IMR-90 (cell line): ENCODE results near the gene STYK1. TPM values are rescaled to one million over a fixed set of nuclear protein-coding genes. Genes with fewer than 3 reads are reported as not detected.

ENCODE experiments used
- ATAC-seq: fragments of 200-7000 bp; cut with Tn5 transposase; 2 replicates; pipeline ENCODE4 v1.9.1; 2020; ENCODE audit warnings: low read depth, mild to moderate bottlenecking, moderate library complexity
- BruUV-seq: library from RNA; stranded (reverse); fragments of 400-500 nt; replicated peaks from 2 replicates; lab custom pipeline; 2021; lab: Mats Ljungman, UMichigan
- CTCF ChIA-PET: fragments of 300-600 bp; formaldehyde crosslinking; extraction: SDS; loops from one replicate; lab custom pipeline; 2021; ENCODE audit warnings: antibody characterized with exemption; lab: Yijun Ruan, JAX
- POLR2A ChIA-PET: fragments of 300-600 bp; sonication (Branson Sonifier 250); formaldehyde crosslinking; loops from one replicate; lab custom pipeline; 2022; ENCODE audit warnings: antibody characterized with exemption; ENCODE audit not compliant: unreplicated experiment; lab: Charles Lee
- DNase-seq: peaks from one replicate; pipeline ENCODE4 v3.0.0; 2013
- H2AFZ ChIP-seq: replicated peaks from 2 replicates; pipeline ENCODE3; 2013; ENCODE audit warnings: low read length, mild to moderate bottlenecking; ENCODE audit not compliant: poor library complexity
- H2AK5ac ChIP-seq: 2 replicates; pipeline ENCODE4 v1.6.1; 2013; ENCODE audit warnings: low read depth, low read length, inconsistent platforms
- H2AK9ac ChIP-seq: replicated peaks from 2 replicates; pipeline ENCODE3; 2013; ENCODE audit warnings: mild to moderate bottlenecking, low read depth, low read length, moderate library complexity; ENCODE audit not compliant: poor library complexity
- H2BK120ac ChIP-seq: 2 replicates; pipeline ENCODE4 v1.6.1; 2013; ENCODE audit warnings: low read depth, low read length, inconsistent platforms
- H2BK15ac ChIP-seq: 3 replicates; pipeline ENCODE4 v1.6.1; 2013; ENCODE audit warnings: low read depth, low read length, inconsistent platforms
- H2BK20ac ChIP-seq: 2 replicates; pipeline ENCODE4 v1.6.1; 2013; ENCODE audit warnings: low read depth, mild to moderate bottlenecking, inconsistent platforms, low read length, moderate library complexity
- H2BK5ac ChIP-seq: 2 replicates; pipeline ENCODE4 v1.6.1; 2013; ENCODE audit warnings: mild to moderate bottlenecking, low read depth, low read length, inconsistent platforms; ENCODE audit not compliant: poor library complexity, severe bottlenecking
- H3K14ac ChIP-seq: replicated peaks from 2 replicates; pipeline ENCODE4 v1.6.1; 2013; ENCODE audit warnings: low read depth, low read length, inconsistent platforms
- H3K18ac ChIP-seq: 2 replicates; pipeline ENCODE4 v1.6.1; 2013; ENCODE audit warnings: low read depth, low read length, control low read depth
- H3K23ac ChIP-seq: 2 replicates; pipeline ENCODE4 v1.6.1; 2013; ENCODE audit warnings: low read depth, low read length, inconsistent platforms
- H3K27ac ChIP-seq: 2 replicates; pipeline ENCODE4 v1.5.1; 2013; ENCODE audit warnings: mild to moderate bottlenecking, control low read depth, low read length; ENCODE audit not compliant: insufficient read depth
- H3K27me3 ChIP-seq: 2 replicates; pipeline ENCODE4 v1.6.1; 2013; ENCODE audit warnings: low read length; ENCODE audit not compliant: control insufficient read depth, insufficient read depth
- H3K36me3 ChIP-seq: 2 replicates; pipeline ENCODE4 v1.6.1; 2013; ENCODE audit warnings: low read length, mixed read lengths; ENCODE audit not compliant: control insufficient read depth, insufficient read depth
- H3K4ac ChIP-seq: 2 replicates; pipeline ENCODE4 v1.6.1; 2013; ENCODE audit warnings: low read depth, low read length, inconsistent platforms
- H3K4me1 ChIP-seq: 2 replicates; pipeline ENCODE4 v1.6.1; 2013; ENCODE audit warnings: low read length, mixed read lengths; ENCODE audit not compliant: control insufficient read depth, insufficient read depth
- H3K4me2 ChIP-seq: 2 replicates; pipeline ENCODE4 v1.6.1; 2013; ENCODE audit warnings: low read depth, mild to moderate bottlenecking, control low read depth, low read length, moderate library complexity
- H3K4me3 ChIP-seq: 2 replicates; pipeline ENCODE4 v1.5.1; 2013; ENCODE audit warnings: low read depth, mild to moderate bottlenecking, control low read depth, low read length, moderate library complexity; ENCODE audit not compliant: insufficient read depth
- H3K56ac ChIP-seq: 2 replicates; pipeline ENCODE4 v1.6.1; 2013; ENCODE audit warnings: low read length, inconsistent platforms; ENCODE audit not compliant: insufficient read depth; ENCODE audit errors: extremely low read depth
- H3K79me1 ChIP-seq, 2 experiments: 2 replicates each; pipeline ENCODE4 v1.6.1; 2013; ENCODE audit warnings: low read length in 2 of 2, inconsistent platforms in 1 of 2, low read depth in 1 of 2
- H3K9ac ChIP-seq: 2 replicates; pipeline ENCODE4 v1.6.1; 2013; ENCODE audit warnings: low read depth, low read length, control low read depth
- H3K9me1 ChIP-seq: 2 replicates; pipeline ENCODE4 v1.6.1; 2013; ENCODE audit warnings: low read length, inconsistent platforms; ENCODE audit not compliant: insufficient read depth
- H3K9me3 ChIP-seq: 2 replicates; pipeline ENCODE4 v1.6.1; 2013; ENCODE audit warnings: low read length; ENCODE audit not compliant: control insufficient read depth, insufficient read depth
- H4K20me1 ChIP-seq: 2 replicates; pipeline ENCODE4 v1.6.1; 2013; ENCODE audit warnings: low read length, inconsistent platforms; ENCODE audit not compliant: insufficient read depth
- H4K5ac ChIP-seq: 2 replicates; pipeline ENCODE4 v1.6.1; 2013; ENCODE audit warnings: mild to moderate bottlenecking, low read depth, low read length, control low read depth
- H4K8ac ChIP-seq, 2 experiments: 2 replicates each; pipeline ENCODE4 v1.6.1; 2013; ENCODE audit warnings: low read depth in 2 of 2, low read length in 2 of 2, control low read depth in 1 of 2, inconsistent platforms in 1 of 2
- H4K91ac ChIP-seq: 2 replicates; pipeline ENCODE4 v1.6.1; 2013; ENCODE audit warnings: low read depth, low read length, inconsistent platforms; ENCODE audit not compliant: insufficient read depth
- CEBPB ChIP-seq: IDR thresholded peaks from 2 replicates; pipeline ENCODE4 v1.6.1; 2012; ENCODE audit warnings: low read depth, low read length, improper control_type of control experiment
- CHD1 ChIP-seq: IDR thresholded peaks from 2 replicates; pipeline ENCODE4 v1.6.1; 2012; ENCODE audit warnings: low read depth, low read length, improper control_type of control experiment
- MAFK ChIP-seq: IDR thresholded peaks from 2 replicates; pipeline ENCODE4 v1.6.1; 2012; ENCODE audit warnings: low read depth, low read length, improper control_type of control experiment
- MXI1 ChIP-seq: IDR thresholded peaks from 2 replicates; pipeline ENCODE4 v1.6.1; 2012; ENCODE audit warnings: low read depth, mild to moderate bottlenecking, low read length, moderate library complexity, borderline replicate concordance
- RAD21 ChIP-seq: IDR thresholded peaks from 2 replicates; pipeline ENCODE4 v1.6.1; 2012; ENCODE audit warnings: low read length, improper control_type of control experiment
- RCOR1 ChIP-seq: IDR thresholded peaks from 2 replicates; pipeline ENCODE4 v1.6.1; 2012; ENCODE audit warnings: mild to moderate bottlenecking, low read length, improper control_type of control experiment; ENCODE audit not compliant: insufficient replicate concordance
- RFX5 ChIP-seq: IDR thresholded peaks from 2 replicates; pipeline ENCODE4 v1.8.0; 2012; ENCODE audit warnings: low read depth, mild to moderate bottlenecking, low read length, moderate library complexity
- WGBS, 2 experiments: methylation state at CpG; one replicate each; pipeline versions ENCODE4 v1.1.5 to v1.1.7; 2013; ENCODE audit warnings: missing lambda C conversion rate in 2 of 2; ENCODE audit not compliant: insufficient read length in 1 of 2; ENCODE audit errors: extremely low coverage in 2 of 2; 5-methylcytosine and 5-hydroxymethylcytosine counted together
- dilution Hi-C: fragments of 300-500 bp; cut with HindIII; formaldehyde crosslinking; loops from one replicate; pipeline ENCODE4 v1.14.3; 2018; ENCODE audit warnings: low sequenced_read_pairs; ENCODE audit not compliant: unreplicated experiment
- in situ Hi-C: fragments of 300-500 bp; cut with MboI; formaldehyde crosslinking; loops from 3 replicates; pipeline ENCODE4 v1.14.3; 2019; ENCODE audit warnings: low sequenced_read_pairs, inconsistent platforms, mixed read lengths
- intact Hi-C: fragments of 100-400 bp; cut with micrococcal nuclease; formaldehyde crosslinking; loops from 2 replicates; pipeline ENCODE4 v1.10.0; 2022
- polyA plus RNA-seq, 3 experiments: library from polyadenylated mRNA; depleted of rRNA; stranded (reverse); fragments of >200 nt; gene quantifications; 2 replicates each; pipeline ENCODE4 v1.2.3, GENCODE V29; 2012; ENCODE audit warnings: low replicate concordance in 1 of 3
- total RNA-seq: library from RNA; depleted of rRNA; stranded (reverse); fragments of >200 nt; gene quantifications from 2 replicates; pipeline ENCODE4 v1.2.3, GENCODE V29; 2012
- TF ChIP-seq, protein P1 (sequence below): fragments of 150-350 bp; IDR thresholded peaks from 2 replicates; pipeline ENCODE4 v1.6.1; 2016; ENCODE audit warnings: low read depth, mild to moderate bottlenecking, low read length, moderate library complexity, borderline replicate concordance
- TF ChIP-seq, protein P2 (sequence below): fragments of 150-350 bp; IDR thresholded peaks from 2 replicates; pipeline ENCODE4 v1.6.1; 2017; ENCODE audit warnings: mild to moderate bottlenecking, antibody characterized with exemption, low read length, low read depth

The STYK1 gene
- total and polyA plus RNA-seq, 2 of the 4 experiments (the other 2 are of a cell fraction), result 0.36 to 0.72 TPM

DNA sequence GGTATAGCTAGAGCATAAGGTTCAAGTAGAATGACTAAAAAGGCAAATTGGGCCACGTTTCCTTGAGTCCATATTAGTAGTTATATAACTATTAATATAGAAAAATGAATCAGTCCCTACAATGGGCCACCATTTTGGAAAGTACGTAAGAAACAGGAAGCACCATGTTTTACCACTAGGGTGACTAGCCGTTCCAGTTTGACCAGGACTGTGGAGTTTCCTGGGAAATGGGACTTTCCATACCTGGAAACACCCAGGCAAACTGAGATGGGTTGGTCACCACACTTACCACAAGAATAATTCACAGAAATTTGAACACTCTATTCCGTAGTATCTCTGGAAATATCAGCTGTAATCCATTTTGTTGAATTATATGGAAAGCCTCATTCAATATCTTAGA, 58.3 kb downstream of the STYK1 start:
- H3K56ac ChIP-seq, result no peak overlapping the region
- H4K91ac ChIP-seq, result no peak overlapping the region
- POLR2A ChIA-PET, result no interaction called here
- dilution Hi-C loops (no loop called here), in situ Hi-C loops (no loop called here), intact Hi-C loops (loop anchor here (10.0 kb wide), 1 partner anchor 579 kb away; no protein-coding TSS in a partner anchor)
- no peak overlapping the region for H3K9ac ChIP-seq
- no peak for ATAC-seq
- no peak overlapping the region for H2BK5ac ChIP-seq
- H2AK5ac ChIP-seq, result no peak overlapping the region
- H4K20me1 ChIP-seq, result no peaks in the 10 kb centered on the region
- H3K4ac ChIP-seq, result no peak overlapping the region
- CTCF ChIA-PET, result interaction anchor here (0.6 to 1.5 kb wide), 2 partner anchors 16 to 426 kb away, joined by 3 to 4 read pairs; no protein-coding TSS in a partner anchor
- H3K14ac ChIP-seq, result no peak overlapping the region
- no peak overlapping the region for H2AK9ac ChIP-seq
- no peaks in the 10 kb centered on the region for H3K9me3 ChIP-seq
- no peaks in the 10 kb centered on the region; the same call in 1 of the 2 replicates for H3K36me3 ChIP-seq
- TF ChIP-seq MAFK (no peak), CHD1 (no peak), RFX5 (no peak), RAD21 (no peak), MXI1 (no peak), RCOR1 (no peak), CEBPB (no peak)
- TF ChIP-seq, protein P1, sequence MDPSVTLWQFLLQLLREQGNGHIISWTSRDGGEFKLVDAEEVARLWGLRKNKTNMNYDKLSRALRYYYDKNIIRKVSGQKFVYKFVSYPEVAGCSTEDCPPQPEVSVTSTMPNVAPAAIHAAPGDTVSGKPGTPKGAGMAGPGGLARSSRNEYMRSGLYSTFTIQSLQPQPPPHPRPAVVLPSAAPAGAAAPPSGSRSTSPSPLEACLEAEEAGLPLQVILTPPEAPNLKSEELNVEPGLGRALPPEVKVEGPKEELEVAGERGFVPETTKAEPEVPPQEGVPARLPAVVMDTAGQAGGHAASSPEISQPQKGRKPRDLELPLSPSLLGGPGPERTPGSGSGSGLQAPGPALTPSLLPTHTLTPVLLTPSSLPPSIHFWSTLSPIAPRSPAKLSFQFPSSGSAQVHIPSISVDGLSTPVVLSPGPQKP, result no peak
- TF ChIP-seq, protein P2, sequence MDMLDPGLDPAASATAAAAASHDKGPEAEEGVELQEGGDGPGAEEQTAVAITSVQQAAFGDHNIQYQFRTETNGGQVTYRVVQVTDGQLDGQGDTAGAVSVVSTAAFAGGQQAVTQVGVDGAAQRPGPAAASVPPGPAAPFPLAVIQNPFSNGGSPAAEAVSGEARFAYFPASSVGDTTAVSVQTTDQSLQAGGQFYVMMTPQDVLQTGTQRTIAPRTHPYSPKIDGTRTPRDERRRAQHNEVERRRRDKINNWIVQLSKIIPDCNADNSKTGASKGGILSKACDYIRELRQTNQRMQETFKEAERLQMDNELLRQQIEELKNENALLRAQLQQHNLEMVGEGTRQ, result no peak
- H3K4me2 ChIP-seq, result no peak overlapping the region
- H3K23ac ChIP-seq, result no peak overlapping the region
- no peak for DNase-seq
- no peak overlapping the region for H4K5ac ChIP-seq
- H2BK15ac ChIP-seq, result no peak overlapping the region
- no CpG with 5 or more reads among the region's 4 CpGs for WGBS, 2 experiments
- no peak overlapping the region for H2AFZ ChIP-seq
- no peak overlapping the region for H3K27ac ChIP-seq
- H3K27me3 ChIP-seq, result no peaks in the 10 kb centered on the region
- no TSS peak for BruUV-seq
- no peak overlapping the region for H4K8ac ChIP-seq
- 0 out of 2 replicates have a peak overlapping the region, but pooled peaks have one; percentile 28 for H2BK120ac ChIP-seq
- H3K79me1 ChIP-seq, result peaks cover 3 to 19% of the 10 kb centered on the region in 2 experiments; a peak in 3 of 4 replicates
- no peak overlapping the region for H3K18ac ChIP-seq
- H3K9me1 ChIP-seq, result peaks cover 4% of the 10 kb centered on the region; the same call in 1 of the 2 replicates
- no peak overlapping the region for H3K4me3 ChIP-seq
- peak overlapping the region; percentile 10; the same call in 1 of the 2 replicates for H2BK20ac ChIP-seq
- peaks cover 8% of the 10 kb centered on the region for H3K4me1 ChIP-seq
